ENCODE measurements around the gene PEBP1.

Gene PEBP1

DNA sequence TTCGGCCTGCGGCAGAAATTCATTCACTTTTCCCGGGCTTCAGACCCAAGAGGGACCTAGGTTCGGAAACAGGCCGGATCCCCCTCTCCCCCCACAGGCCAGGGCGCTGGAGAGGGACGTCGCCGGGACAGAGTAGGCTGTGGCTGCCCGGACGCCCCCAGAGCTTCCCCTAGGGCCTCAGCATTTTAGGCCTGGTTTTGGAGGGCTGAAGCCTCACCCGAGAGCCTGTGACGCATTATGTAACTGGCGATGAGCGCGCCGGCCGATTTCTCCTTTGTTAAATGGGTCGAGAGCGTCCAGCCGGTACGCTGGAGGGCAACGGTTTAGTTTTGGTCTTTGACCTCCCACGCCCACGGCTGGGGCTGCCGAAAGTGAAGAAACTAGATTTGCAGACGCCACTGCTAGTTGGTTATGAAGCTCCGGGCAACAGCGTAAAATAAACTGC is 657 bp downstream of the PEBP1 start:
- DNase-seq, result peak; percentile 22

DNA sequence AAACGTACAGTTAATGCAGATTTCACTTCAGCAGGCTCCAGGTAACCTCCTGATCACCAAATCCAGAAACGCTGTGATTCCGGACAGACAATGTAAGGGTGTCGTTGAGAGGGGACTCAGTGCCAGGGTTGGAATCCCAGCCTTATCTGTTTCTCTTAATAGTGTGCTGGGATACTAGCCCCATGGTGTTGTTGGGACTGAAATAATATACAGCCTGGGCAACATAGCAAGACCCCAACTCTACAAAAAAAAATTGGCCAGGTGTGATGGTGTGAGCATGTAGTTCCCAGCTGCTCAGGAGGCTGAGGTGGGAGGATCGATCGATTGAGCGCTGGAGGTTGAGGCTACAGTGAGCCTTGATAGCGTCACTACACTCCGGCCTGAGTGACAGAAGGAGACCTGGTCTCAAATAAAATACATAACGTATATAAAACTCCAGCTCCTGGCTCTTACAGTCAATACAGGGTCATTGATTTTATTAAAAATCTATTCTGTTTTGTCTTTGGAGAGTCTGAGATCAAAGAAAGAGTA is 1.3 kb downstream of the PEBP1 start:
- DNase-seq, result no peak

DNA sequence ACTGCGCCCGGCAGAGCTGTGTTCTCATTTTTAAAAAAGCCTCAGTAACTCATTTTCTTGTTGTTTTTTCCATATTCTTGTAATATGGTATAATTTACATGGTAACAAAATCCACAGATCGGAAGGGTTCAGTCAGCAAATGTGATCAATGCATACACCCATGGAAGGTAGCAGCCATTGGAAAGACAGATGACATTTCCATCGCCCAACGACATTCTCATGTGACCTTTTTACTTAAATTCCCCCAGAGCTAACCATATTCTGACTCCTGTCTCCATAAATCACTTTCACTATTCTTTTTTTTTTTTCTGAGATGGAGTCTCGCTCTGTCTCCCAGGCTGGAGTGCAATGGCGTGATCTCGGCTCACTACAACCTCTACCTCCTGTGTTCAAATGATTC is 4.9 kb downstream of the PEBP1 start:
- no peak for DNase-seq

DNA sequence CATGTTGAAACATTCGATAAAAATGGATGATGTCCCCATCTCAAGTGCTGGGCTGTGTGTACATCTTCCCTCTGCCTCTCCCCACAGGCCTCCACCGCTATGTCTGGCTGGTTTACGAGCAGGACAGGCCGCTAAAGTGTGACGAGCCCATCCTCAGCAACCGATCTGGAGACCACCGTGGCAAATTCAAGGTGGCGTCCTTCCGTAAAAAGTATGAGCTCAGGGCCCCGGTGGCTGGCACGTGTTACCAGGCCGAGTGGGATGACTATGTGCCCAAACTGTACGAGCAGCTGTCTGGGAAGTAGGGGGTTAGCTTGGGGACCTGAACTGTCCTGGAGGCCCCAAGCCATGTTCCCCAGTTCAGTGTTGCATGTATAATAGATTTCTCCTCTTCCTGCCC is 8.6 kb downstream of the PEBP1 start:
- DNase-seq, result no peak

DNA sequence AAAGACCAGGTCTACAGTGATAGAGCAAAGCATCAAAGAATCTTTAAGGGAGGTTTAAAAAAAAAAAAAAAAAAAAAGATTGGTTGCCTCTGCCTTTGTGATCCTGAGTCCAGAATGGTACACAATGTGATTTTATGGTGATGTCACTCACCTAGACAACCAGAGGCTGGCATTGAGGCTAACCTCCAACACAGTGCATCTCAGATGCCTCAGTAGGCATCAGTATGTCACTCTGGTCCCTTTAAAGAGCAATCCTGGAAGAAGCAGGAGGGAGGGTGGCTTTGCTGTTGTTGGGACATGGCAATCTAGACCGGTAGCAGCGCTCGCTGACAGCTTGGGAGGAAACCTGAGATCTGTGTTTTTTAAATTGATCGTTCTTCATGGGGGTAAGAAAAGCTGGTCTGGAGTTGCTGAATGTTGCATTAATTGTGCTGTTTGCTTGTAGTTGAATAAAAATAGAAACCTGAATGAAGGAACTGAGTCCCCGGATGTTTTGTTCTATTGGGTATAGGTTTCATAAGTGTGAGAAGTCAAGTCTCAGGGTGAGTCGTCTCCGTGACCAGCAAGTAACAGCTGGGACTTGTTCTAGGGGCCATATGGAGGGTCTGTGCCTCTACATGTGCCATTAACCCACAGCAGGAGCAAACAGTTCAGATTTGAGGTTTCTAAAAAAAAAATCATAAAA is 9.3 kb downstream of the PEBP1 start:
- DNase-seq, result no peak

DNA sequence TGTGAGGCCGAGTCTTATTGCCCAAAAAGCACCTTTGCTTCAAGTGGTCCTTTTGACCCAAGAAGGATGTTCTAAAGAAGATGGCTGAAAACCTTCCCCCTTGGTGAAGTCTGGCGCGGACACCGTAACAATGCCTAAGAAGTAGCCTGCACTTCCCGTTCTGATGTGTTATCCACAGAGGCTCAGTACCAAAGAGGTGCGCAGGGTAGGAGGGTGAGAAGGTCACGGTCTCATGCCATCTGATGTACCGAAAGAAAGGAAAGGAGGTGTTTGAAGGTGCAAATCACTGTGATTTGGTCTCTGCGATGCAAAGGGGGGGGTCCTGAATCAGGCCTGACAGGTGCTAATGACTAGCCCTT is 9.9 kb downstream of the PEBP1 start:
- DNase-seq, result no peak

DNA sequence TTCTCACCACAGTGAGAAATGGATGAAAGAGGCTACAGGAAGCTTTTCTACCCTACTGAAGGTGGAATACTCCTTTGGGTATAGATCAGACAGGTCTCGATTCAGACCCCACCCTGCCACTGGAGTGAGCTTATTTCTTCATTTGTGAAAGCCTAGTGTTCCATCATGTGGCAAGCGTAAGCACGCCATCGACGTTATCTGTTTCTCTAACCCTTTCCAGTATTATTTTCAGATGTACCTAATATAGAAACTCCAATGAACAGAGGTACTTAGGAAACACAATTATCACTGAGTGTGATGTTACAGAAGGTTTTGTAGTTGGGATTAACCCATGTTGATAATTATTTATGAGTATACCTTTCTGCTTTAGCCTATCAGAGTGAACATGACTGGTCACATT is 12.4 kb downstream of the PEBP1 start:
- DNase-seq, result no peak

DNA sequence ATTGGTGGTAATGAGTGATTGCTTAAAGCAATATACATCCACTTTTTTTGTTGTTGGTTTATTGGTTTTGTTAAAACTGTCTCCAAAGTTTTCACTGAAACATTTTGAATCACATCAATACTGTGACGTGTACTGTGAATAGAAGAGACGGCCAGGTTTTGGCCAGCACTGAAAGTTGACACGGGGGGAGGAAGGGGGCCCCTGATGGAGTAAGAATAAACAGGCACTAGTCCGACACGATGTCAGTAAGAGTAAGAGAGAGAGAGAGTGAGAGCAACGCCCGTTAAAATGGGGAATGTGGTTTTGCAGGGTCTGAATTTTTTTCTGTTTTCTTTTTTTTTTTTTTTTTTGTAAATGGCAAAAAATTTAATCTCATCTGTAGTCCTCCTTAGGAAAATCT is 14.7 kb downstream of the PEBP1 start:
- DNase-seq, result no peak

DNA sequence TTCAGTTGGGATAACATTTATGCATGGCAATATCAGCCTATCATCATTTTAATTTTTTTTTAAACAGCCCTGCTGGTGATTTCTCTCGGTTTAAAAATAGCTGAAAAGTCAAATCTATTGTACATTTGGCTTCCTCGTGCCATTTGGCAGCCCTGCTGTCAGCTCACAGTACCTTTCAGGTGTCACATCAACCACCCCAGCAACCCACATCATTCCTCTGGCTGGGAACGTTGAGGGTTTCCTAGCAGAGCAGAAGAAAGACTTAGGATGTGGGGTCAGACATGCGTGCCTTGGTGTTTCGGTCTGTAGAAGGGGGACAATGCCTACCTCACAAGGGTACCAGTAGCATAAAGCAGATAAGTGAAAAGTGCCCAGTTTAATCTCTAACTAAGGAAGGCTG is 15.8 kb downstream of the PEBP1 start:
- no peak for DNase-seq

DNA sequence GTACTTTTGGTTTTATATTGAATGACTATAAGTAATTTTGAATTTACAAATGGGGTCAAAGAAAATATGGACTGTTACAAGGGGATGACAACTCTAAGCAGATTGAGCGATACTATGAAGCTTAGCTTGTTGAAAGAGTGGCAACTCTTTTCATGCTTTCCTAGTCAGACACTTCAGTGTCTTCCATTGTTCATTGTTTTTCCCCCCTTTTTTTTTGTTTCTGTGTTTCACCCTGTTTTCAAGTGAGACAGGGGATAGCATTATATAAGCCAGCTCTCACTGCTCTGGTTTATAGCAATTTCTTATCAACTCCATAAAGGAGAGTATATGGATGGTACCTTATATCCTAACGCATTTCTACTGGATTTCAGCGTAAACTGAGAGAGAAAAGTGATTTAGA is 24.6 kb downstream of the PEBP1 start:
- no peak for DNase-seq

DNA sequence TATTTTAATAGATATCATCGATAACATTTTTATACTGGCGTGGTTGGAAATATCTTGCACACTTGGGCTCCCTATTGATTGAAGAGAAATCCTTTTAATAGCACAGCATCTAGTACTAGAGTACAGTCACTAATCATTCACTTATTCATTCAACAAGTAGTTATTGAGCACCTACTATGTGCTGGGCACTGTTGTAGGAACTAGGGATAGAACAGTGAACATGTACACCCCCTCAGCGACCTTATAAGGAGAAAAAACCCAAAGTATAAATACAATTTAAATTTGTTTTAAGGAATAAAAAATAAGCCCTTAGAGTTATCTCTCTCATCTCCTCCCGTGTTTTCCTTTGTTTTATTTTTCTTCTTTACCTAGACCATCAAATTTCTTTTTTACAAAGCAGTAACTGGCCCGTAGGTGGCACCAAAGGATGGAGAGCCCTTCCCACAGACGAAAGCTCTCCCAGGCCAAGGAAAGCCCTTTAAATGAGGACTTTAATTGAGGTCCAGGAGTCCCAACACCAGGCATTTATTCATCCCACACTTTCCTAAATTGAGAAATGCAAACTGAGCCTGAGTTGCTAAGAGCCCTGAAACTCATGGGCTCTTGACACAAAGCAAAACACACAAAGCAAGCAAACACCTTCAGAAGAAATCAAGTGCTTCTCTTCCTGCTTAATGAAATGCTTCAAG is 29.0 kb downstream of the PEBP1 start:
- DNase-seq, result peak; percentile 11

- DNase-seq, result no peak
Observed at GRCh38 chr12:118166946-118167345, 31.0 kb downstream of the PEBP1 start.

- DNase-seq, result no peak
Observed at GRCh38 chr12:118175823-118176447, 40.0 kb downstream of the PEBP1 start.

- DNase-seq, result no peak
Observed at GRCh38 chr12:118183155-118183554, 47.2 kb downstream of the PEBP1 start.

DNA sequence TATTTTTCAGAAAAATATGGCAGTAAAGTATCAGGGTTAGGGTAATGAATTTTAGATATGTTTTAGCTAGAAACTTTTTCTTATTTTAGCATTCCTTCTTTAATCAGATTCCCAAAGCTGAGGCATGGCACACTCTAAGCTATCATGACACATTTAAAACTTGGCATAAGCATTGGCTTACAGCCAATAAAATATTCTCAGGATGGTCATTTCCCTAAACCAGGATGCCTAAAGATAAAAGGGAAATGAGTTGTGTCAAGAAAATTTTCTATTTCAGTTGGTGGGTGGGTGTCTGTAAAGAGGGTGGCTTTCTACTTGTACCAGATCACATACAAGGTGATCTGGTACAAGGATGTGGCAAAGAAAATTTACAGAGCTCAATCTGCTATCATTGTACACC is 47.8 kb downstream of the PEBP1 start:
- DNase-seq, result no peak

GRCh38 chr12:118185602-118186397 is 49.9 kb downstream of the PEBP1 start:
- no peak for DNase-seq

DNA sequence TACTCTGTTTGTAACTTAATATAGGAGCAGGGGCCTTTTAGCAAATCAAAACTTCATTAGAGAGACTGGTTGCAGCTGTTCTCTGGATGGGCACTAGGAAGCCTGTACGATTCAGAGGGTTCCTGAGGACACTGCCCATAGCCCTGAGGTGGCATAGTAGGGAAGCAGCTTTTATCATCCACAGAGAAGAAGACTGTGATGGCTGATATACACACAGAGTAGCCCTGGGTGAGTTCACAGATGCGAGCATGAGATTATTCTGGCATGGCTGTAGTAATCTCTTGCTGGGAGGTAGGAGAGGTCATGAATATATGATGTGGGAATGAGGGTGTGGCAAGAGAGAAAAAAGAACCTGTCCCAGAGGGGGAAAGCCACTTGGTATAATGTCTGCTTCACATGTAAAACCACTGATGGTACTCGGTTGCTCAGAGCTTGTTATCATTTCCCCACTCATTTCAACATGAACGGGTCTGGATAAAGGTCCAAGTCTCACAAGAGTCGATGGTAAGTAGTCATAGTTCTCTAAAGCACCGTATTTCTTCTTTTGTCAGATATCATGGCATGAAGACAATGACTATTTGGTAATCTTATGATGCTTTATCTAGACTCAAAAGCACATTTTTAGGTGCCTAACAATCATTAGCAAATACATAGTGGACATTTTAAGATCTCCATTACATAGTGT is 52.0 kb downstream of the PEBP1 start:
- DNase-seq, result no peak

- no peak for DNase-seq
Observed at GRCh38 chr12:118188690-118189371, 52.9 kb downstream of the PEBP1 start.

- DNase-seq, result no peak
Observed at GRCh38 chr12:118189741-118190191, 53.8 kb downstream of the PEBP1 start.

GRCh38 chr12:118190266-118190665 is 54.3 kb downstream of the PEBP1 start:
- no peak for DNase-seq

DNA sequence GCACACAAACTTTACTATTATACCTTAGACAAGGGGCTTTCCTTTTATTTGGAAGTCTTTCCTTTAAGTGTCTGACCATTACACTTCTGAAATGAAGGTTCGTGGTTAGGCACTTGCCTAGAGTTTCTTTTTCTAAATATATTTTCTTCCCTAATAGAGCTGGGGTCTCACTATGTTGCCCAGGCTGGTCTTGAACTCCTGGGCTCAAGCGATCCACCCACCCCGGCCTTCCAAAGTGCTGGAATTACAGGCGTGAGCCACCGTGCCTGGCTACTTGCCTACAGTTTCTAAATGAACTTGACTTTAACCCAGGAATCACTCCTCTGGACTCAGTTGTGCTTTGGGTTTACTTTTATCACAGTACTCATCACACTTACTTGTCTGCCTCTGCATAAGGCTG is 57.6 kb downstream of the PEBP1 start:
- DNase-seq, result no peak

DNA sequence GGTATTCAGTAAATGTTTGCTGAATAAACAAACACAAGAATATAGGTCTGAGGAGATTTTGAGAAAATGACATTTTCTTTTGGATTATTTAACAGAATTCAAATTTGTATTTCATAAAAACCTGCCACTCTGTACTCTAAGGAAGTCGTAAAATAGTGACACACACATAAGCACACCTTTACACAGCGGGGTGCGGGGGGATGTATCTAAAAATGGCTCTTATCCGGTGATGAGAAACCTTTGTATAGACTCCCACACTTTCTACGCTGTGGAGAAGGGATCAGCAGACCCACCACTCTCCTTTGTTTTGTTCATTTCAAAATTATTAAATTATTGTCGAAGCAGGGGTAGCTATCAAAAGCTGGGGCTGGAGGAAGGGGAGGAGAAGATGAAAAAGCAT is 58.0 kb downstream of the PEBP1 start:
- no peak for DNase-seq
